B cell (primary cell): ENCODE results near the gene TPBGL. TPM values are rescaled to one million over a fixed set of nuclear protein-coding genes. Genes with fewer than 3 reads are reported as not detected.

Source experiments
- ATAC-seq: fragments of 200-7000 bp; cut with Tn5 transposase; one replicate; pipeline ENCODE4 v1.10.0; 2021; ENCODE audit warnings: low read depth, mild to moderate bottlenecking, moderate number of reproducible peaks, moderate library complexity
- CTCF ChIA-PET: fragments of 350-600 bp; sonication (Branson Sonifier 250); formaldehyde crosslinking; loops from one replicate; lab custom pipeline; 2021; ENCODE audit warnings: antibody characterized with exemption, inconsistent platforms; lab: Charles Lee
- POLR2A ChIA-PET: fragments of 350-600 bp; sonication (Branson Sonifier 250); formaldehyde crosslinking; loops from one replicate; lab custom pipeline; 2021; ENCODE audit warnings: antibody characterized with exemption; lab: Charles Lee
- DNase-seq: peaks from one replicate; pipeline ENCODE4 v3.0.0; 2013
- H2AFZ ChIP-seq: 2 replicates; pipeline ENCODE4 v1.6.1; 2012; ENCODE audit warnings: mild to moderate bottlenecking, low read depth, low read length; ENCODE audit not compliant: insufficient read depth, poor library complexity, severe bottlenecking
- H3K27ac ChIP-seq, 2 donors: 1 replicate in 1 of 2; 2 replicates in 1 of 2; pipeline ENCODE4 v1.5.1; 2012 to 2013; ENCODE audit warnings: low read length in 2 of 2, mild to moderate bottlenecking in 2 of 2, moderate library complexity in 1 of 2
- H3K27me3 ChIP-seq, 4 experiments: fragments of 200-600 bp in 1 of 4; sonication (generic) in 1 of 4; replicated peaks in 1 of 4; 1 replicate in 2 of 4; 2 replicates in 2 of 4; pipeline versions ENCODE4 v1.6.1 to v1.7.0; 2013 to 2016; ENCODE audit warnings: low read length in 3 of 4, mild to moderate bottlenecking in 2 of 4, mixed read lengths in 1 of 4, moderate library complexity in 1 of 4; ENCODE audit not compliant: insufficient read depth in 4 of 4, control insufficient read depth in 3 of 4; ENCODE audit errors: control extremely low read depth in 1 of 4
- H3K36me3 ChIP-seq, 2 experiments: replicated peaks in 1 of 2; 1 replicate in 1 of 2; 2 replicates in 1 of 2; pipeline versions ENCODE4 v1.6.1 to v1.7.1; 2013; ENCODE audit warnings: low read length in 1 of 2; ENCODE audit not compliant: insufficient read depth in 2 of 2, control insufficient read depth in 1 of 2; ENCODE audit errors: control extremely low read depth in 1 of 2, extremely low read depth in 1 of 2
- H3K4me1 ChIP-seq, 2 donors: fragments of 200-600 bp in 1 of 2; sonication (generic) in 1 of 2; 1 replicate in 1 of 2; 2 replicates in 1 of 2; pipeline versions ENCODE4 v1.5.1 to v1.6.1; 2013 to 2017; ENCODE audit warnings: low read length in 2 of 2; ENCODE audit not compliant: control insufficient read depth in 2 of 2, insufficient read depth in 2 of 2
- H3K4me2 ChIP-seq: replicated peaks from 2 replicates; pipeline ENCODE3; 2012; ENCODE audit warnings: mild to moderate bottlenecking, low read depth, low read length; ENCODE audit not compliant: poor library complexity, severe bottlenecking
- H3K4me3 ChIP-seq, 5 experiments: fragments of 200-600 bp in 1 of 5; sonication (generic) in 1 of 5; 1 replicate in 3 of 5; 2 replicates in 2 of 5; pipeline versions ENCODE4 v1.5.1 to v1.7.0; 2011 to 2016; ENCODE audit warnings: low read length in 4 of 5, mild to moderate bottlenecking in 4 of 5, low read depth in 2 of 5, control low read depth in 1 of 5, moderate library complexity in 1 of 5; ENCODE audit not compliant: insufficient read depth in 1 of 5; ENCODE audit errors: control extremely low read depth in 1 of 5, extremely low read depth in 1 of 5
- H3K79me2 ChIP-seq: fragments of 200-600 bp; sonication (generic); one replicate; pipeline ENCODE4 v1.6.0; 2016; ENCODE audit warnings: low read length; ENCODE audit not compliant: control insufficient read depth, insufficient read depth
- H3K9ac ChIP-seq: fragments of 200-600 bp; sonication (generic); 2 replicates; pipeline ENCODE4 v1.6.1; 2017; ENCODE audit warnings: mild to moderate bottlenecking, low read length, moderate library complexity
- H3K9me3 ChIP-seq, 3 donors: one replicate each; pipeline versions ENCODE4 v1.6.1 to v1.7.1; 2013; ENCODE audit warnings: low read length in 2 of 3; ENCODE audit not compliant: control insufficient read depth in 2 of 3, insufficient read depth in 1 of 3; ENCODE audit errors: control extremely low read depth in 1 of 3
- H4K20me1 ChIP-seq: 2 replicates; pipeline ENCODE4 v1.6.0; 2012; ENCODE audit warnings: mild to moderate bottlenecking, low read length; ENCODE audit not compliant: insufficient read depth, control insufficient read depth, poor library complexity, severe bottlenecking
- H3K27ac Mint-ChIP-seq: one replicate; pipeline ENCODE4 v1.8.0; 2021; ENCODE audit warnings: mixed read lengths
- H3K27me3 Mint-ChIP-seq: one replicate; pipeline ENCODE4 v1.8.0; 2021; ENCODE audit warnings: mixed read lengths
- H3K4me1 Mint-ChIP-seq: one replicate; pipeline ENCODE4 v1.8.0; 2021; ENCODE audit warnings: mixed read lengths
- H3K4me3 Mint-ChIP-seq: one replicate; pipeline ENCODE4 v1.8.0; 2021; ENCODE audit warnings: mixed read lengths
- H3K9me3 Mint-ChIP-seq: one replicate; pipeline ENCODE4 v1.8.0; 2022; ENCODE audit warnings: mixed read lengths; ENCODE audit not compliant: insufficient read depth
- CTCF ChIP-seq: fragments of 200-600 bp; IDR thresholded peaks from one replicate; pipeline ENCODE4 v1.8.0; 2022; ENCODE audit warnings: antibody characterized with exemption, mild to moderate bottlenecking
- EZH2 ChIP-seq: IDR thresholded peaks from 2 replicates; pipeline ENCODE4 v1.6.1; 2012; ENCODE audit warnings: borderline replicate concordance, low read depth, mild to moderate bottlenecking, moderate library complexity, low read length; ENCODE audit not compliant: insufficient read depth, poor library complexity, severe bottlenecking
- WGBS: methylation state at CpG from one replicate; pipeline ENCODE4 v1.1.5; 2013; ENCODE audit warnings: missing lambda C conversion rate; ENCODE audit not compliant: insufficient coverage; 5-methylcytosine and 5-hydroxymethylcytosine counted together
- intact Hi-C: fragments of 100-400 bp; cut with micrococcal nuclease; formaldehyde crosslinking; loops from one replicate; pipeline ENCODE4 v1.10.0; 2022
- polyA plus RNA-seq: library from polyadenylated mRNA; depleted of rRNA; stranded (reverse); fragments of >200 nt; gene quantifications from 2 replicates; pipeline ENCODE4 v1.2.3, GENCODE V29; 2012
- total RNA-seq, 2 donors: library from RNA; stranded (reverse); fragments of 120-200 nt in 1 of 2; gene quantifications; 1 replicate in 1 of 2; 2 replicates in 1 of 2; pipeline versions ENCODE4 v1.2.3 to v1.2.4, GENCODE V29; 2013 to 2022

Gene TPBGL
- total and polyA plus RNA-seq, 2 donors (not counting 1 experiment from before 2014, with no cell fraction given): not detected

GRCh38 chr11:75201771-75202170, 38.8 kb upstream of the TPBGL start:
- Histone ChIP-seq H3K27ac (no peak overlapping the region), H3K4me2 (no peak overlapping the region), H3K9me3 (no peaks in the 10 kb centered on the region), H3K36me3 (no peaks in the 10 kb centered on the region), H4K20me1 (no peaks in the 10 kb centered on the region), H2AFZ (no peak overlapping the region), H3K27me3 (peaks cover 0 to 3% (median 0%) of the 10 kb centered on the region in 4 experiments), H3K9ac (no peak overlapping the region), H3K4me1 (no peaks in the 10 kb centered on the region), H3K4me3 (no peak overlapping the region), H3K79me2 (no peaks in the 10 kb centered on the region)
- Mint-ChIP-seq H3K4me3 (no peak overlapping the region), H3K27ac (no peak overlapping the region), H3K4me1 (no peaks in the 10 kb centered on the region), H3K9me3 (no peaks in the 10 kb centered on the region), H3K27me3 (peaks cover 24% of the 10 kb centered on the region)
- TF ChIP-seq CTCF (no peak), EZH2 (no peak)
- CTCF ChIA-PET: interaction anchor here (8.3 kb wide), 1 partner anchor 60 kb away, joined by 89 read pairs; no protein-coding TSS in a partner anchor
- POLR2A ChIA-PET: no interaction called here
- WGBS: no CpG with 5 or more reads among the region's 3 CpGs
- DNase-seq (no peak), ATAC-seq (no peak)
- intact Hi-C loops: no loop called here

GRCh38 chr11:75202195-75202594, 38.4 kb upstream of the TPBGL start:
- TF ChIP-seq EZH2 (no peak), CTCF (no peak)
- Histone ChIP-seq H3K27me3 (peaks cover 0 to 3% (median 0%) of the 10 kb centered on the region in 4 experiments), H3K9ac (no peak overlapping the region), H3K36me3 (no peaks in the 10 kb centered on the region), H3K27ac (no peak overlapping the region), H3K4me2 (no peak overlapping the region), H2AFZ (no peak overlapping the region), H4K20me1 (no peaks in the 10 kb centered on the region), H3K4me3 (no peak overlapping the region), H3K79me2 (no peaks in the 10 kb centered on the region), H3K9me3 (no peaks in the 10 kb centered on the region), H3K4me1 (no peaks in the 10 kb centered on the region)
- POLR2A ChIA-PET: no interaction called here
- WGBS: 90% methylated on average over 6 of the region's 6 CpGs
- no peaks in the 10 kb centered on the region for H3K4me1 Mint-ChIP-seq
- H3K4me3 Mint-ChIP-seq: no peak overlapping the region
- intact Hi-C loops: no loop called here
- H3K9me3 Mint-ChIP-seq: no peaks in the 10 kb centered on the region
- peaks cover 27% of the 10 kb centered on the region for H3K27me3 Mint-ChIP-seq
- CTCF ChIA-PET: interaction anchor here (8.3 kb wide), 1 partner anchor 61 kb away, joined by 89 read pairs; no protein-coding TSS in a partner anchor
- ATAC-seq (no peak), DNase-seq (no peak)
- no peak overlapping the region for H3K27ac Mint-ChIP-seq
